ENCODE results near the gene TENT4A. TPM values are rescaled to one million over a fixed set of nuclear protein-coding genes. Genes with fewer than 3 reads are reported as not detected.

Gene TENT4A
- total RNA-seq, 1 donor from 2014 or later = 20.7 TPM

DNA sequence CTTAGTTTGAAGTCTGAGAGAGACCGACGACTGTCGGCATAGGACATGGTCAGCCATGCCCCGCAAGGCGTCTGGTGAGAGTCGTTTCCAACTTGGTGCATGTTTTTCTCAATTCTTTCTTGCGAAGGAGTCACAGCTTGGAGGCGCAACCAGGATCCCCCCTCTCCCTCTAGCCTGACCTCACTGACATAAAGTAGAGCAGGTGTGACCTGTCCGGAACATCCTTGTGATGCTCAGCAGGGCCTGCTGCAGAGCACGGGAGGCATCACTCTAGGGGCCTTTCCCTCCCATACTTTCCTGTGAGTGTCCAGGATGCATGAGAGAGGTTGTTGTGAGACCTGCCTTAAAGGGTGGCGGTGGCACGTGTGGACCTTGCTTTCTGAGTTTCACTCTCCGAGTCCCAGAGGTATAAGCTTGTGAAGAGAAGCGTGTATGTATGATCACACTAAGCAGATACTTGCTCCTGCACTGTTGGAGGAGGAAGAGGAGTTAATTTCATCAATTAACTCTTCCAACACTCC lies 5.0 kb downstream of the TENT4A start:
- no peak for DNase-seq

DNA sequence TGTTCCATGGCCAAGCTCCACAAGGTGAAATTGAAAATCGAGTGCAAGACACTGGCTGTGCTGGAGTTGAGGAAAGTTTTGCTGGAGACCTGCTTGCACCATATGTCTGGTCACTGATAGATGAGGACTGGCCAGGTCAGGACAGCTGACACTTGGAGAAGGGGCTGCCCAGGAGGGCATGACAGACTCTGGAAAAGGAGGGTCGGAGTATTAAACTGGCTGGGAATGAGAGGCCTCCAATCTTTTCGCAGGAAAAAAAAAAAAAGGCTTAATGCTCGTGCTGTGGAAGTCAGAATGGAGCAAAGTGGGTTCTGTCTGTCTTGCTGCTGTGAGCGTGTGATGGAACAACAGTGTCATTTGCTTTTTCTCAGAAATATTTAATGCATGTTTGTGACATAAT lies 5.5 kb downstream of the TENT4A start:
- no peak for DNase-seq

- DNase-seq = no peak
Observed at GRCh38 chr5:6719417-6719816, 6.2 kb downstream of the TENT4A start.

GRCh38 chr5:6719896-6720560 lies 6.8 kb downstream of the TENT4A start:
- no peak for DNase-seq

GRCh38 chr5:6720561-6720921 lies 7.3 kb downstream of the TENT4A start:
- DNase-seq = no peak

GRCh38 chr5:6721442-6721841 lies 8.2 kb downstream of the TENT4A start:
- DNase-seq = no peak

DNA sequence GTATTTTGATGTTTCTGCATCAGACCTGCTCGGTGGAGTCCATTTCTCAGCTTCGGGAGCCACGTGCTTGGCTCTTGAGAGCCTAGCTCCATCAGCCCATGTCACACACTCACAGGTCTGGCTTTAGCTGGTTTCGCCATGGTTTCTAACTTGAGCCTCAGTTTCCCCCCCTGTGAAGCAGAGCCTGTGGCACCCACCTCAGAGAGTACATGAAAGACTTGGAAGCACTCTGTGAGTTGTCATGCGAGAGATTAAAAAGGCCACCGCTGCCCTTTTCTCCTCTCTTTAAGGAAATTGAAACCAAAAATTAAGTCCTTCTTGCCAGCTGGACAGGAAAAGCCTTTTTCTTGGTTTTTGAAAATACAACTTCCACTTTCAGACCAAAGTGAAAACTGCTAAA lies 8.8 kb downstream of the TENT4A start:
- DNase-seq = no peak

DNA sequence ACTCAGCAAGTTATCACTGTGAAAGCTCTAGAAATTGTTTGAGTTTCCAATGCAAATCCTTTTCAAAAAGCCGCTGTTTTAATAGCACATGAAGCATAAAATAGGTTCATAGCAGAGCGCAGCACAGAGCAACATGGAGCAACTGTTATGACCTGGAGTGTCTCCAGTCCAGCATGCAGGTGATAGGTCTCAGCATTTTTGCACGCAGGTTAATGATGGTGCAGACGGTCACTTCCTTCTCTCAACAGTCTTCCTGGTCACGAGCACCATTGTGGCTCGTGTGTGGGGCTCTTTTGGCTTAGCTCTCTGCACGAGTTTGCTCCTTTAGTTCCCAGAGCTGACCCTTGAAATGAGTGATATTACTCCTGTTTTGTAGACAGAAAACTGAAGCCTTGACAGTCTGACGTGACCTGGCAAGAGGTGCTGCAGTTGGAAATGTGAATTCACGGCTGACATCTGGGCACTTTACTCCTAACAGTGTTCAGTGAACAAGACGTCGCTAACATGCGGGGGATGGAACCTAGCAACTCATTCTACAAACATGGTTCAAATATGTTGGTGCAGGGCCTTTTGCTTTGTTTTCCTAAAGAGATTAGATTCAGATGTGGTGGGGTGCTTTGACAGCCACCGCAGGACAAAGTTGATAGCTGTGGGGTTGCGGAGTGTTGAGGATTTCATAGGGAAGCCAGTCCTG lies 10.0 kb downstream of the TENT4A start:
- DNase-seq = no peak

GRCh38 chr5:6723816-6724300 lies 10.6 kb downstream of the TENT4A start:
- DNase-seq = no peak

- DNase-seq = no peak
Observed at GRCh38 chr5:6724321-6724929, 11.2 kb downstream of the TENT4A start.

GRCh38 chr5:6725421-6725820 lies 12.2 kb downstream of the TENT4A start:
- no peak for DNase-seq

- DNase-seq = no peak
Observed at GRCh38 chr5:6726006-6726405, 12.8 kb downstream of the TENT4A start.

DNA sequence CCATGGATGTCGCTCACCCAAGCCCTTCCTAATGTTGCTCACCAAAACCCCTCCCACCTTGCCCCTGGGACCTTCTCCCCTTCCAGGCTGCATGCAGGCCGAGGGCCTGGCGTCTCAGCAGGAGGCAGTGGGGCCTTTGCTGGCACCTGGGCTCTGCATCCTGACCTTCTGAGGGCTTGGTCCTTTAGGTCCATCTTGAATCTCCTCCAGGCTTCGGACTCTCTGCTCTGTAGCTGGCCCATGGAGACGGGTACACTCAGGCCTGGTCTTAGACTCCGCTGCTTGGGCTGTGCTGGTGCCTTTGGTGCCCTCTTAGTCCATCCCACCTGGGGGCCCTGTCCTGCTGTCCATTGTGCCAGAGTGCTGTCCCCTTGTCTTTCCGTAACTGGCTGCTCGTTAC lies 14.0 kb downstream of the TENT4A start:
- no peak for DNase-seq

DNA sequence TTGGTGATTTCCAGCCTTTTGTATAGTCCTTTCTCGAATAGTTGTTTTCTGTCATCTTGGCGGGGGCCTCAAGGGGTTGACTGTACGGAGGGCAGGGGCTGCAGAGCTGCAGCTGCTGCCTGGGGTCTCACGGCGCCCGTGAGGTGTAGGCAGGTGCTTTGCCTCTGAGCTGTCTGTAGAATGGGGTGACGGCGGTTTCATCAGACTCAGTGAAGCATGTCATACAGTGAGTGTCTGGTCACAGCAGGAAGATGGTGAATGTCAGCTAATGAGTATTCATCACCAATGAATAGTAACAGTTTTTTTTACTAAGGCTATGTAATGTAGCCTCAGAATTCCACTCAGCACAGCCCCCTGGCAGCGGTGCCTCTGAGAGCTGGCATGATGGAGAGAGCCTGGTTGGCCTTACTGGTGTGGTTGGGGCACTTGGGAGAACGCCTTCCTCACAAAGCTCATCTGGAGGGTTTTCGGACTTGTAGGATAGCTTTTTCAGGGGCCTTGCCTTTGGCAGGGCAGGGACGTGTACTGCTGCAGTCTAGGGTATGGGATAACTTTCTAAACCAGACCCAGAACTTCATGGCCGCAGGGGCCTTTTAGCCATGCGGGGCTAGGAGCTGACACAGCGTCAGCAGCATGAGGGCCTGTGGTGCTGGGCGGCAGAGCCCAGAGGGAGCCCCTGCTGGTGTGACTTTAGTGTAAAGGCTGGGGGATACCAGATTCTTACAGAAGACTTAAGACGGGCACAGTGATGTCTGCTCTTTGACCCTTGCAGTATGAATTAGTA lies 15.0 kb downstream of the TENT4A start:
- no peak for DNase-seq

- DNase-seq = no peak
Observed at GRCh38 chr5:6728795-6729183, 15.6 kb downstream of the TENT4A start.

DNA sequence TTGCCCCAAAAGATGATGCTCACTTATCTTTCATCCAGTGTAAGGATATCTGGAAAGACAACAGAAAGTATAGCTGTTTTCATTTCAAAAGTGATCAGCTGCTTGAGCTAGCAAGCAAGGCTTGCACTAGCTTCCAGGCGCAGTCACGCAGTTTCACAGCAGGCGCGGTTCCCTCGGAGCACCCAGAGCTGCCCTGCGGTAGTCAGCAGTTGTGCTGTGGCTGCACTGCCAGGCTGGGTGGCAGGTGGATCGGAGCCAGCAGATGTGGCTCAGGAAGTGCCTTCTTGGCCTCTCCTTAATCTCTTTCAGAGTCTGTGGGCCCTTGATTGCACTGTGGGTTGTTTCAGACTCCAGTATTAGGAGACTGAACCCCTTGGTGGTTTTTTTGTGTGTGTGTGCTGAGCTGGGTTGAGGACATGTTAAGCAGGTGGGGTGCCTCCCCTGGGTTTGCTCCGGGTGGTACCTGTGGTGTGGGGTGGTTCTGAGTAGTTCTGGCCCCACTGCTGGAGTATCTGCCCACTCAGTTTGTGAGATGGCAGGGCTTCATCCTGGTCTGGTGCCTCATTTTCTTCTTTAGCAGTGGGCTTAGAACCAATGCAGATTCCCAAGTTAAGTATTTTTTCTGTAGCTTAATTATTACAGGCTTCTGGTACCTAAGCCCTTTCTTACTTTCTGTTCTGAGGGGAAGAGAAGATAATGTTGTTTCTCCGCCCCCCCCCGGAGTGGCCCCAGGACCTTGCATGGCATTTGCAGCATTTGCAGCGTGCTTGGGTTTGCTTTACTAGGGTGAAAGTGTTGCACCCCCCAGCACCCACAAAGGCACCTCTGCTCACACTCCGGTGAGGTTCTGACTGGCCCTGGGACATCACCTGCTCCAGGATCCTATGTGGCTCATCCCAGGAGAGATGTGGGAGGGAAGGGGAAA lies 16.4 kb downstream of the TENT4A start:
- DNase-seq = no peak

DNA sequence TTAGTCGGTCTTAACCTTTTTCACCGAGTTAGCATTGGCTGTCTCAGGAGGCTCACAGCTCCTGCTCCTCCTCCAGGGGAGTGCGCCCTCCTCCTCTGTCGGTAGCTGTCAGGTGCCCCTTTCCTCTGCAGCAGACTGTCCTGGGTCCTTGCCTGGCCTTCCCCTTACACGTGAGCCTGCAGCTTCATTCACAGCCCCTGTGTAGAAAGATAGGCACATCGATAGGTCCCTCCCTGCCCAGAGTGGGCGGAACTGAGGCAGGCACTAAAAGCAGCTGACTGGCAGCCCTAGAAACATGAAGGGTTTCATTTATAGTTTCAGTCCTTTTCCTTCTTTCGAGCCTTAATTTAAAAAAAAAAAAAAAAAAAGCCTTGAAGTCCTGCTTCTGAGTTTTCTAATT lies 17.2 kb downstream of the TENT4A start:
- DNase-seq = peak; percentile 18

GRCh38 chr5:6730807-6731206 lies 17.6 kb downstream of the TENT4A start:
- no peak for DNase-seq

DNA sequence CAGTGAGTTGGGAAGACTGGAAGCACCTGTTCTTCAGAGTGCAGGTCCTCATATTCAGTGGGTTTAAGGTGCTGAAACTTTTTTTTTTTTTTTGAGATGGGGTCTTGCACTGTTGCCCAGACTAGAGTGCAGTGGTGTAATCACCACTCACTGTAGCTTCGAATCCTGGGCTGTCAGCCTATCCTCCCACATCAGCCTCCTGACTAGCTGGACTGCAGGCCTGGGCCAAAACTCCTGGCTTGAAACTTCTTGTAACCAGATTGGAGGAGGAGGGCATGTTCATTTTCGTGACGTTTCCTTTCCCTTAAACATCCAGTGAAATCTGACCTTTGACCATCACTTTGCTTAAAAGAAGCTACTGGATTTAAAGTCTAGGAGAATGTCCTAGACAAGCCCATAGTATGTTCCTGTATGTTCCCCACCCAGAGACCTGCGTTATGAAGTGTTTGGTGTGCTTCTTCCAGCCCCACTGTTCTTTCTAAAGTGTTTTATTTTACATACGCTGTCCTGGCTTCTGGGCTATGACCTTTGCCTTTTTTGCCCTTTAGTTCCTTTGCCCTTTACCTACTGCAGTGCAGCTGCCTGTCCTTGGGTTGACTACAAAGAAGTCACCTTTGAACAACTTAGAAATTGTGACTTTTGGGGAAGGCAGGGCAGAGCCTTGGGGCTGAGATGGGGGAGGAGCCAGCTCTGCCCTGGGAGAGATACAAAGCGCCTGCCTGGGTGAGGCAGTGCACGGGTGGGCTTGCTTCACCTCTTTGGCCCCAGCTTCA lies 18.4 kb downstream of the TENT4A start:
- DNase-seq = no peak

DNA sequence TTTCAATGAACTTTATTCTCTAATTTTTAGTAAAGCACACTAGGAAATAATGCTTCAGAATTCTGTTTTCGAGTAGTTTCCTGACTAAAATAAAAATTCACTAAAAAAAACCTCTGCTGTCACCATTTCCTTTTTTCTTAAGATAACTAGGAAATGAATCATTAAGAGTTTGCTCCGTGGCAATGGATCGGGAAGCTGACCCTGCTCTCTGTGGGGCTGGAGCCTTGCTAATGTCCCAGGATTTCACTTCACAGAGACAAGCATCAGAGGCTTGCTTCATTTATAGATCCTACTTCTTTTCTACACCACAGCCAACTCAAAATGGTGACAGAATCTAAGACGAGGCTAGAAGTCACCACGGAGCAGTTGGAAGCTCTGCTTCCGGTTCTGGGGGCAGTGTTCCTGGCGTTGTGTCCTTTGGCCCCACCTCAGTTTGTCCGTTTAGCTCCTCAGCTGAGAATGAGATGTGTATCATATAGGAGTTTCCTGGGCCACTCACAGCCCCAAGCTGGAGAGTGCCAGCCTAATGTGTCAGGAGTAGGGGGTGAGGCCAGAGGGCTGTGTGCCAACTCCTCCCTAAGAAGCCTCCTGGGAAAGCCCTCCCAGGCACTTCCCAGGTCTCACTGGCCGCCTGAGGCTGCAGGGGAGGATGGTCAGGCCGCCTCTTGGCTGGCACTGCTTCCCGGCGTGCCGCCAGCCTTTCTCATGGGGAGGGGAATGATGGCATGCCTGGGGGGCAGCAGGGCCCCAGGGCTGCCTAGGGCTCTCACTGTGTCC lies 19.6 kb downstream of the TENT4A start:
- no peak for DNase-seq
